Stimulated activated CD4-positive, alpha-beta T cell treated with anti-CD3 and anti-CD28 coated beads, Interleukin-4, amount 100 ng/mL, for 48 hours (primary cell): ENCODE data around the gene ADNP.

Experiments
- DNase-seq, 2 donors: peaks; one replicate each; pipeline ENCODE4 v3.0.0-alpha.2; 2020; ENCODE audit warnings: low read depth in 2 of 2

The ADNP gene

GRCh38 chr20:50850721-50851286 is 80.4 kb downstream of the ADNP start:
- no peak for DNase-seq

DNA sequence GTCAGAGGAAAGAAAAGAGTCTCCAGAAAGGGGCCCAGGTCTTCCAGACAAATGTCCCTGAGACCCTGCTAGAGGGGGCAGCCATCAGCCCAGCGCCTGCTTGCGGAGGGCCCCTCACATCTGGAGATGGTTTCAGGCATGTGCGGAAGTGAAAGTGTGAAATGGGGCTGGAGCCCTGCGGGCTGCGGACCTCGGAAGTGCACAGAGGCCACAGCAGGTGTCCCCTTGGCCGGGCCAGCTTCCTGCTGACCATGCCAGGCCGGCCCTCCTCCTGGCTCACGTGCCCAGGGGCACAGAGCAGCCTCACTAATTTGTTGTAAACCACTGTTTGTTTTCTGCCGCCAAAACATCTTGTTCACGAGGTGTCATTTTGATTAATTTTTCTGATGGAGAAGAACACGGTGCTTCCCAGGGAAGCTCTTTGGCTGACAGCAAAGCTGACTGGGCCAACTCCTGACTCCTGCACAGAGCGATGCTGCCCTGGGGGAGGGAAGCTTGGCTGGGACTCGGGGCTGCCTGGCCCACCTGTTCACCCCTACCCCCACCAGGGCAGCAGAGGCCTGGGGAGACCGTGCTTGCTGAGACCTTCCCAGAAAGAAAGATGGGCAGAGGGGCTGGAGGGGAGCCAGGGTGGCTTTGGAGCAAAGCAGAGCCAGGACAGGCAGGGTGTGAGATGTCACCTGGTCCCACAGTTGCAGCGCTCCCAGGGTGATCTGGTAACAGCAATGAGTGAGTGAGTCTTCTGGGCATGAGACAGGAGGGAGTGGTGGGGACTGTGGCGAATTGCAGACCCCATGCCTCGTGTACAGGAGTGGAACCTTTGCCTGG is 82.2 kb downstream of the ADNP start:
- DNase-seq = no peak

- DNase-seq = no peak
These were observed 82.9 kb downstream of the ADNP start for GRCh38 chr20:50848341-50848808.

- no peak for DNase-seq
These were observed 85.5 kb downstream of the ADNP start for GRCh38 chr20:50845566-50846215.

DNA sequence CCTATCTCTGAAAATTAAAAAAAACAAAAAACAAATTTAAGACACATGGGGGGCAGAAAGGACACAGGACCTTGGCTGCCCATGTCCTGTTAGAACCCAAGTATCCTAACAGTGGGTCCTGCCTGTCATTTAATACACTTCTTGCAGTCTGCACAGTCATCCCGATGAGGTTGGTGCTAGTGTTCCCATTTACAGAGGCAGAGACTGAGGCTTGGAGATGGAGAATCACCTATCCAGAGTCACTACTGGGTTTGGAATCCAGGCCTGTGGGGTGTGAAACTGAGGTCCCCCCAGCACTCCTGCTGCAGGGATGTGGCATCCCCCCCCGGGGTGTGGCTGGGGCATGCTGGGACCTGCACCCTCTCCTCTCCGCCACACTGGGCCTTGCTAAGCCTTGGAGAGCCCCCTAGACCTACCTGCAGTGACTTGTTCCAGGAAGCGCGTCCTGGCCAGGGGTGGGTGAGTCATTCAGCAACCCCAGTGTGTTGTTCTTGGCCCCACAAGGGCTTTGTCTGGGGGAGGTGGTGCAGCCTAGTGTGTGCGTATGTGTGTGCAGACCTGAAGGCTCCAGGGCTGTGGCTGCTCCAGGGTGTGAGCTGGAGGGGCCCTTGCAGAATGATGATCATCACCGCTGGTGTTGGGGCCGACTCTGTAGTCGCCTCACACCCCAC is 86.7 kb downstream of the ADNP start:
- peak; percentile 12 to 29 for DNase-seq

- no peak for DNase-seq
These were observed 87.6 kb downstream of the ADNP start for GRCh38 chr20:50843331-50844276.

DNA sequence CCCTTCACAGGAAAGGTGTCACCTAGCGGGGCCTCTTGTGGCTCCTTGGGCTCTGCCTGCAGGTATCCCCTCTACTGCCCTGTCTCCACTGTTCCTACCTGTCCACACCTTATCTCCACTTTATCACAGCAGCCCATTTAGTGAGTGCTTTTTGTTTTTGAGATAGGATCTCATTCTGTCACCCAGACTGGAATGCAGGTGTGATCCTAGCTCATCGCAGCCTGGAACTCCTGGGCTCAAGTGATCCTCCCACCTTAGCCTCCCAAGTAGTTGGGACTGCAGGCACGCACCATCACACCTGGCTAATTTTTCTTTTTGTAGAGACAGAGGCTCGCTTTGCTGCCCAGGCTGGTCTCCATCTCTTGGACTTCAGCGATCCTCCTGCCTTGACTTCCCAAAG is 88.4 kb downstream of the ADNP start:
- DNase-seq = no peak
